Fibroblast of lung (primary cell): Measurements from ENCODE around the gene SEC16A.

Experiments
- EZH2 ChIP-seq: IDR thresholded peaks from 2 replicates; pipeline ENCODE4 v1.5.1; 2012; ENCODE audit warnings: low read length, control low read depth, mild to moderate bottlenecking; ENCODE audit errors: missing control alignments
- TF ChIP-seq, protein P1 (sequence below), 2 donors: IDR thresholded peaks in 1 of 2; conservative IDR thresholded peaks in 1 of 2; 1 replicate in 1 of 2; 2 replicates in 1 of 2; pipeline ENCODE4 v1.5.1; 2011 to 2012; ENCODE audit warnings: low read length in 2 of 2, control low read depth in 1 of 2, inconsistent platforms in 1 of 2, low read depth in 1 of 2, mild to moderate bottlenecking in 1 of 2

- TF ChIP-seq, protein P1, sequence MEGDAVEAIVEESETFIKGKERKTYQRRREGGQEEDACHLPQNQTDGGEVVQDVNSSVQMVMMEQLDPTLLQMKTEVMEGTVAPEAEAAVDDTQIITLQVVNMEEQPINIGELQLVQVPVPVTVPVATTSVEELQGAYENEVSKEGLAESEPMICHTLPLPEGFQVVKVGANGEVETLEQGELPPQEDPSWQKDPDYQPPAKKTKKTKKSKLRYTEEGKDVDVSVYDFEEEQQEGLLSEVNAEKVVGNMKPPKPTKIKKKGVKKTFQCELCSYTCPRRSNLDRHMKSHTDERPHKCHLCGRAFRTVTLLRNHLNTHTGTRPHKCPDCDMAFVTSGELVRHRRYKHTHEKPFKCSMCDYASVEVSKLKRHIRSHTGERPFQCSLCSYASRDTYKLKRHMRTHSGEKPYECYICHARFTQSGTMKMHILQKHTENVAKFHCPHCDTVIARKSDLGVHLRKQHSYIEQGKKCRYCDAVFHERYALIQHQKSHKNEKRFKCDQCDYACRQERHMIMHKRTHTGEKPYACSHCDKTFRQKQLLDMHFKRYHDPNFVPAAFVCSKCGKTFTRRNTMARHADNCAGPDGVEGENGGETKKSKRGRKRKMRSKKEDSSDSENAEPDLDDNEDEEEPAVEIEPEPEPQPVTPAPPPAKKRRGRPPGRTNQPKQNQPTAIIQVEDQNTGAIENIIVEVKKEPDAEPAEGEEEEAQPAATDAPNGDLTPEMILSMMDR (conservative IDR thresholded peaks at IDR 0.05 in 1 of 2, IDR thresholded peaks at IDR 0.05 in 1 of 2; ENCODE audit: low read depth in 1 of 2, low read length in 2 of 2), result no peak
- no peak for TF ChIP-seq EZH2
Observed at GRCh38 chr9:136496181-136496580, 13.3 kb upstream of the SEC16A start.
